GM23338 (cell line): Measurements from ENCODE around the gene NT5C. TPM values are rescaled to one million over a fixed set of nuclear protein-coding genes. Genes with fewer than 3 reads are reported as not detected.

ENCODE experiments used
- ATAC-seq: fragments of 200-7000 bp; cut with Tn5 transposase; 3 replicates; pipeline ENCODE4 v1.9.1; 2020
- DNase-seq: peaks from one replicate; pipeline ENCODE4 v3.0.0-alpha.2; 2015; ENCODE audit warnings: low spot score
- H2AFZ ChIP-seq: fragments of 200-600 bp; sonication (generic); 2 replicates; pipeline ENCODE4 v1.8.0; 2016; ENCODE audit warnings: antibody characterized with exemption, mild to moderate bottlenecking, moderate library complexity
- H3F3A ChIP-seq: fragments of 200-600 bp; sonication (generic); replicated peaks from 2 replicates; pipeline ENCODE4 v1.8.0; 2017; ENCODE audit warnings: antibody characterized with exemption, mixed run types, low read depth
- H3K27ac ChIP-seq: fragments of 200-600 bp; sonication (generic); 2 replicates; pipeline ENCODE4 v1.6.1; 2016; ENCODE audit warnings: low read depth
- H3K27me3 ChIP-seq: fragments of 200-600 bp; sonication (generic); 2 replicates; pipeline ENCODE4 v1.8.0; 2016; ENCODE audit warnings: mild to moderate bottlenecking, mixed run types, moderate library complexity; ENCODE audit not compliant: insufficient read depth
- H3K36me3 ChIP-seq: fragments of 200-600 bp; sonication (generic); 2 replicates; pipeline ENCODE4 v1.8.0; 2016; ENCODE audit warnings: mild to moderate bottlenecking; ENCODE audit not compliant: insufficient read depth
- H3K4me1 ChIP-seq: fragments of 200-600 bp; sonication (generic); 2 replicates; pipeline ENCODE4 v1.8.0; 2016; ENCODE audit warnings: mild to moderate bottlenecking, moderate library complexity; ENCODE audit not compliant: insufficient read depth
- H3K4me2 ChIP-seq: fragments of 200-600 bp; sonication (generic); 2 replicates; pipeline ENCODE4 v1.7.1; 2017; ENCODE audit warnings: mixed run types
- H3K4me3 ChIP-seq: fragments of 200-600 bp; sonication (generic); 2 replicates; pipeline ENCODE4 v1.6.1; 2016; ENCODE audit warnings: mixed run types
- H3K79me2 ChIP-seq: fragments of 200-600 bp; sonication (generic); replicated peaks from 2 replicates; pipeline ENCODE4 v1.8.0; 2017; ENCODE audit warnings: mild to moderate bottlenecking; ENCODE audit not compliant: insufficient read depth
- H3K9me2 ChIP-seq: fragments of 200-600 bp; sonication (generic); 2 replicates; pipeline ENCODE4 v1.8.0; 2017; ENCODE audit not compliant: insufficient read depth
- H4K20me1 ChIP-seq: fragments of 200-600 bp; sonication (generic); replicated peaks from 2 replicates; pipeline ENCODE4 v1.8.0; 2017; ENCODE audit warnings: mild to moderate bottlenecking; ENCODE audit not compliant: insufficient read depth
- H3K27ac Mint-ChIP-seq: 2 replicates; pipeline ENCODE4 v1.8.0; 2020; ENCODE audit warnings: inconsistent platforms, mild to moderate bottlenecking, moderate library complexity, mixed read lengths
- H3K27me3 Mint-ChIP-seq: 3 replicates; pipeline ENCODE4 v1.8.0; 2022; ENCODE audit warnings: low read depth, mild to moderate bottlenecking, moderate library complexity, mixed read lengths, inconsistent platforms; ENCODE audit not compliant: insufficient read depth, poor library complexity
- H3K36me3 Mint-ChIP-seq: 3 replicates; pipeline ENCODE4 v1.8.0; 2021; ENCODE audit warnings: low read depth, mild to moderate bottlenecking, inconsistent platforms, moderate library complexity, mixed read lengths
- H3K4me1 Mint-ChIP-seq: 3 replicates; pipeline ENCODE4 v1.8.0; 2020; ENCODE audit warnings: mild to moderate bottlenecking, inconsistent platforms, mixed read lengths
- H3K4me3 Mint-ChIP-seq: 3 replicates; pipeline ENCODE4 v1.8.0; 2021; ENCODE audit warnings: moderate library complexity, mild to moderate bottlenecking, inconsistent platforms, mixed read lengths
- H3K9me3 Mint-ChIP-seq: 3 replicates; pipeline ENCODE4 v1.8.0; 2020; ENCODE audit warnings: moderate library complexity, mild to moderate bottlenecking, inconsistent platforms, mixed read lengths
- EZH2 ChIP-seq: fragments of 200-600 bp; sonication (generic); IDR thresholded peaks from one replicate; pipeline ENCODE4 v1.8.0; 2017; ENCODE audit warnings: antibody characterized with exemption, mild to moderate bottlenecking, low read depth; ENCODE audit not compliant: unreplicated experiment
- JUNB ChIP-seq: IDR thresholded peaks from one replicate; pipeline ENCODE4 v1.6.1; 2016; ENCODE audit warnings: antibody characterized with exemption; ENCODE audit not compliant: unreplicated experiment
- NANOG ChIP-seq: IDR thresholded peaks from 2 replicates; pipeline ENCODE4 v1.6.1; 2016; ENCODE audit warnings: antibody characterized with exemption, borderline replicate concordance
- POLR2AphosphoS5 ChIP-seq: IDR thresholded peaks from 2 replicates; pipeline ENCODE4 v1.6.1; 2016; ENCODE audit warnings: antibody characterized with exemption, low read depth
- REST ChIP-seq: IDR thresholded peaks from one replicate; pipeline ENCODE4 v1.6.1; 2018; ENCODE audit warnings: antibody characterized with exemption; ENCODE audit not compliant: unreplicated experiment
- ZNF114 ChIP-seq: fragments of 250-450 bp; sonication (Bioruptor Pico); IDR thresholded peaks from 2 replicates; pipeline ENCODE4 v1.5.0; 2020; ENCODE audit warnings: mild to moderate bottlenecking, moderate library complexity
- ZNF331 ChIP-seq: fragments of 250-450 bp; sonication (Bioruptor Pico); IDR thresholded peaks from 2 replicates; pipeline ENCODE4 v1.5.0; 2020; ENCODE audit warnings: low read depth, mild to moderate bottlenecking, moderate library complexity
- ZNF462 ChIP-seq: fragments of 250-450 bp; sonication (Bioruptor Pico); IDR thresholded peaks from 2 replicates; pipeline ENCODE4 v1.5.0; 2020; ENCODE audit warnings: mild to moderate bottlenecking, moderate library complexity
- polyA plus RNA-seq: library from polyadenylated mRNA; unstranded; fragments of >200 nt; fragmentation: Nextera tagmentation; extraction: Ambion mirVana; gene quantifications from 2 replicates; pipeline ENCODE4 v1.2.1, GENCODE V29; 2016
- total RNA-seq: library from RNA; depleted of rRNA; stranded (reverse); fragments of >200 nt; shearing (Covaris generic); gene quantifications from 2 replicates; pipeline ENCODE4 v1.2.3, GENCODE V29; 2014
- TF ChIP-seq, protein P1 (sequence below), 2 experiments: fragments of 200-600 bp in 1 of 2; sonication (generic) in 1 of 2; conservative IDR thresholded peaks; 2 replicates each; pipeline versions ENCODE4 v1.5.1 to v1.6.1; 2016 to 2017; ENCODE audit warnings: antibody characterized with exemption in 2 of 2, low read depth in 2 of 2, mild to moderate bottlenecking in 2 of 2, moderate library complexity in 1 of 2

NT5C gene
- total and polyA plus RNA-seq, 2 experiments from 2014 or later = 91.7 to 120 TPM

DNA sequence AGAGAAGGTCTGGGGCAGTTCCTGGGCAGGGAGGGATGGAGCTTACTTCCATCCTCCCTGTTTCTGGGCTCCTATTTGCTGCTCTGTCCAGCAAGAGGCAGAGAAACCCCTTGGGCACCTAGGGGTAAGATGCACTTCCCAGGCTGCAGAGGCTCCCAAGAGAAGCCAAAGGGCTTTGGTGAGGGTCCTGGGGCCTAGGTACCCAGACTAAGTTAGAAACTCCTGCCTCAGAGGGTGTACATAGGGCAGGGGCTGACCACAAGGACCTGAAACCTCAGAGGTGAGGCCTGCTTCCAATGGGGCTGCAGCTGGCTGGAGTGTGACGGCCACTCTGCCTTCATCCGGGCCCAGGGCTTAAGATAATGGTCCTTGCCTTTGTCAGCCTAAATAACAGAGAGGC is 23.3 kb downstream of the NT5C start:
- H3K27ac Mint-ChIP-seq = no peak overlapping the region
- H3K27me3 Mint-ChIP-seq = peaks cover 20% of the 10 kb centered on the region

More for the DNA sequence above, 23.3 kb downstream of the NT5C start:
- H3K4me2 ChIP-seq = no peak overlapping the region; the same call in 1 of the 2 replicates
- H4K20me1 ChIP-seq = no peaks in the 10 kb centered on the region
- no peak overlapping the region for H3K27ac ChIP-seq
- no peaks in the 10 kb centered on the region for H3K27me3 ChIP-seq
- no peaks in the 10 kb centered on the region for H3K9me2 ChIP-seq
- Mint-ChIP-seq H3K4me1 (peaks cover 25% of the 10 kb centered on the region), H3K9me3 (no peaks in the 10 kb centered on the region), H3K36me3 (peaks cover 9% of the 10 kb centered on the region; the same call in 2 of the 3 replicates), H3K4me3 (peak overlapping the region; percentile 90; the same call in 2 of the 3 replicates)
- DNase-seq (no peak), ATAC-seq (no peak)
- H3K4me1 ChIP-seq = peaks cover 7% of the 10 kb centered on the region; the same call in 1 of the 2 replicates
- H3K36me3 ChIP-seq = no peaks in the 10 kb centered on the region
- no peak overlapping the region for H2AFZ ChIP-seq
- TF ChIP-seq, protein P1, sequence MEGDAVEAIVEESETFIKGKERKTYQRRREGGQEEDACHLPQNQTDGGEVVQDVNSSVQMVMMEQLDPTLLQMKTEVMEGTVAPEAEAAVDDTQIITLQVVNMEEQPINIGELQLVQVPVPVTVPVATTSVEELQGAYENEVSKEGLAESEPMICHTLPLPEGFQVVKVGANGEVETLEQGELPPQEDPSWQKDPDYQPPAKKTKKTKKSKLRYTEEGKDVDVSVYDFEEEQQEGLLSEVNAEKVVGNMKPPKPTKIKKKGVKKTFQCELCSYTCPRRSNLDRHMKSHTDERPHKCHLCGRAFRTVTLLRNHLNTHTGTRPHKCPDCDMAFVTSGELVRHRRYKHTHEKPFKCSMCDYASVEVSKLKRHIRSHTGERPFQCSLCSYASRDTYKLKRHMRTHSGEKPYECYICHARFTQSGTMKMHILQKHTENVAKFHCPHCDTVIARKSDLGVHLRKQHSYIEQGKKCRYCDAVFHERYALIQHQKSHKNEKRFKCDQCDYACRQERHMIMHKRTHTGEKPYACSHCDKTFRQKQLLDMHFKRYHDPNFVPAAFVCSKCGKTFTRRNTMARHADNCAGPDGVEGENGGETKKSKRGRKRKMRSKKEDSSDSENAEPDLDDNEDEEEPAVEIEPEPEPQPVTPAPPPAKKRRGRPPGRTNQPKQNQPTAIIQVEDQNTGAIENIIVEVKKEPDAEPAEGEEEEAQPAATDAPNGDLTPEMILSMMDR (conservative IDR thresholded peaks at IDR 0.05; ENCODE audit: low read depth in 2 of 2) = no peak
- TF ChIP-seq ZNF331 (CRISPR knock-in tag) = no peak
- no peak for TF ChIP-seq NANOG
- no peak for TF ChIP-seq EZH2
- no peak for TF ChIP-seq ZNF114 (CRISPR knock-in tag)
- TF ChIP-seq JUNB = no peak
- TF ChIP-seq POLR2AphosphoS5 = no peak
- no peak for TF ChIP-seq REST
- no peak for TF ChIP-seq ZNF462 (CRISPR knock-in tag)
- peaks cover 13% of the 10 kb centered on the region for H3K79me2 ChIP-seq
- H3K4me3 ChIP-seq = no peak overlapping the region
- H3F3A ChIP-seq = peaks cover 30% of the 10 kb centered on the region; the same call in 1 of the 2 replicates
